IPS-15b (cell line): ENCODE measurements around the gene KLHL10.

ENCODE experiments used
- H3K27me3 ChIP-seq: one replicate; pipeline ENCODE4 v1.6.1; 2013; ENCODE audit warnings: low read length; ENCODE audit not compliant: control insufficient read depth, insufficient read depth
- H3K36me3 ChIP-seq: one replicate; pipeline ENCODE4 v1.6.1; 2013; ENCODE audit warnings: low read length; ENCODE audit not compliant: control insufficient read depth, insufficient read depth
- H3K4me1 ChIP-seq: one replicate; pipeline ENCODE4 v1.6.1; 2013; ENCODE audit warnings: mild to moderate bottlenecking, low read length; ENCODE audit not compliant: control insufficient read depth, insufficient read depth
- H3K4me3 ChIP-seq: one replicate; pipeline ENCODE4 v1.5.1; 2013; ENCODE audit warnings: low read depth, low read length
- H3K9ac ChIP-seq: one replicate; pipeline ENCODE4 v1.6.1; 2013; ENCODE audit warnings: low read depth, mild to moderate bottlenecking, low read length
- H3K9me3 ChIP-seq: one replicate; pipeline ENCODE4 v1.6.1; 2013; ENCODE audit warnings: mild to moderate bottlenecking, low read length; ENCODE audit not compliant: control insufficient read depth, insufficient read depth

KLHL10 gene

DNA sequence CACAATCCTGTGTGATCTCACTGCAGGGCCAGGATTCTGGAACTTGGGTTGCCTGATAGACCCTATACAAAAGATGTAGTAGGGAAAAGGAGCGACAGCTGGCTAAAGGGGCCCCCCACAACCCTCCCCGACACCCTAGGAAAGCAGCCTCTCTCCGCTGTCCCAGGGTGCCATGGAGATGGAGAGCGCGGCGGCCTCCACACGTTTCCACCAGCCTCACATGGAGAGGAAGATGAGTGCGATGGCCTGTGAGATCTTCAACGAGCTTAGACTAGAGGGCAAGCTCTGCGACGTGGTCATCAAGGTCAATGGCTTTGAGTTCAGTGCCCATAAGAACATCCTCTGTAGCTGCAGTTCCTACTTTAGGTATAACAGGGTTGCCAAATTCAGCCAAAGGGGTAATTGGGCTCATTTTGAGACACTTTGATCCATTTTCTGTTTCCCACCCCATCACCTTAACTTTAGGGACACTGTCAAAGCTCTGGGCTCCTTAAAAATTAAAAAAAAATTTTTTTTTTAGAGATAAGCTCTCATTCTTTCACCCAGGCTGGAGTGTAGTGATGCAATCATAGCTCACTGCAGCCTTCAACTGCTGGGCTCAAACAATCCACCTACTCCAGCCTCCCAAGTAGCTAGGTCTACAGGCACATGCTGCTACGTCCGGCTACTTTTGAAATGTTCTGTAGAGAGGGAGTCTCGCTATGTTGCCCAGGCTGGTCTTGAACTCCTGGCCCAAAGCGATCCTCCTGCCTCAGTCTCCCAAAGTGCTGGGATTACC lies at the start of gene KLHL10:
KLHL10 (plus strand) TSS at position 65 of the 778 bp plus-strand sequence; CDS start at position 173, 108 bp downstream.
- no peak within 1 kb of the TSS for H3K9ac ChIP-seq
- no peaks in the 10 kb centered on the region for H3K9me3 ChIP-seq
- no peaks in the 10 kb centered on the region for H3K36me3 ChIP-seq
- H3K4me3 ChIP-seq: no peak within 1 kb of the TSS
- peaks cover 5% of the 10 kb centered on the region for H3K27me3 ChIP-seq
- no peaks in the 10 kb centered on the region for H3K4me1 ChIP-seq

DNA sequence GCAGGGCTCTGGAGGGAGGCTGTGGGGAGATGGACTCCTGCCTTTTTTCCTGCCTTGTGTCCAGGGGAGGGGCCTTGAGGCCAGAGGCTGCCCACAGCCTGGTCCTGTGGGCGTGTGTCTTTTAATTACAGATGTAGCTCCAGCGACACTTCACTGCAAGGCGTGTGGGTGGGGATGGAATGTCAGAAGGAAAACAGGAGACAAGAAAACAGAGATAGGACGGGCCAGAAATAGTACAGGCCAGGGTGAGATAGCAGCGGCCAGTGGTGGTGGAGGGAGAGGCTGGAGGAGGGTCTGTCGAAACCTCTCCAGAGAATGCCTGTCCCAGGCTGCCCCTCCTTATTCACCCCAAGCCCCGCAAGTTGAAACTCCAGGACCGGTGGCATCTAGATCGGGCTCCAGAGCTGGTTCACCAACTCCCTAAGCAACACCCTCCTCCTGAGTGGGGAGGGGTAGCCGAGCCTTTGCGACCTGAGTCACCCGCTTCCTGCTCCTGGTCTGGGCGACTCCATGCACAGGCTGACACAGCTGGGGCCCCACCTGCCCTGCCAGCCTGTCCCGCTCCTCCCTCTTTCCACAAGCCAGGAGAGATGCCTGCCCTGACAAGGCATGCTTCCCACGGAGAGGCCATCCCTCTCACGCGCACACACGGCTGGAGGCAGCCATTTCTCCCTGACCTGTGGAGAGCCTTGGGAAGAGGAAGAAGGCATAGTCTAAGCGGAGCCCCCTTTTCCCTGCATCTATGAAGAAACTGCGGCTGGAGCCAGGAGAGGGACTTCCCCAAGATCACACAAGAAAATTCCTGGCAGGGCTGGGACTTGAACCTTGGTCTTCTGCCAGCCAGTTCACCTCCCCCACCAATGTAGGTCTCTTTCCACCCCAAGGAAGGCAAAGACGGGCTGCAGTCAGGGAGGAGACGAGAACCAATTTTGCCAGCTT lies 44.5 kb upstream of the KLHL10 start:
- Histone ChIP-seq H3K4me3 (peak overlapping the region; percentile 43), H3K27me3 (peaks cover 48% of the 10 kb centered on the region), H3K9me3 (no peaks in the 10 kb centered on the region), H3K36me3 (no peaks in the 10 kb centered on the region), H3K9ac (no peak overlapping the region), H3K4me1 (peaks cover 8% of the 10 kb centered on the region)

DNA sequence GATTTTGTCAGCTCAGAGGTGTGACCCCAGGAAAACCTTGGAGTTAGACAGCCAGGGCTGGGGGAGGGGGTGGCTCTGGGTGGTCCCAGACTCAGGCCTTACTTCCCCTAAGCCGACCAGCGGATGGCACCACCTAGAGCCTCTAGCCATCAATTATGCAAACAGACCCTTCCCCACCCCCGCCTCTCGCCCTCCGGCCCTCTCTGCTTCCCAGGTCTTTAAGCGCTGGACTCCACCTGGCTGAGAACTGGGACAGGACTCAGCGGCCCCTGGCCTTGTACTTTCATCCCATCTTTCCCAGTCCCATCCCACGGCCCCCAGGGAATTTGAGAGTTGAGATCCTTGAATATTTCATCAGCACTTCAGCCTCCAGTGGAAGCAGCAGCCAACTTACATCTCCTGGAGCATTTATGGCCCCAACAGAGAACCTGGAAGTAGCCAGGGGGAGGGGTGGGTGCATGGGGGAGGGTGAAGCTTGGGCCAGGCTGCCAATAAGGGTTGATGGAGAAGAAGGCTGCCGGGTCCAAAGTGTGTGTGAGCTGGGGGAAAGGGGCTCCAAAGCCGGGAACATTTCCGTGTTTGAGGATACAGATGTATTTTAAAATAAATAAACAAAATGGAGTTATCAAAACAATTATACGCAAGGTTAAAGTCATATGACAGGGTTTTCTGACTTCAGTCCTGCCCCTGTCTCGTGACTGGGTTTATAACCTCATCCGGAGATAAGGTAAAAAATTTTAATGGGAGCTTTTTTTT lies 43.7 kb upstream of the KLHL10 start:
- H3K4me1 ChIP-seq: peaks cover 8% of the 10 kb centered on the region
- H3K9ac ChIP-seq: no peak overlapping the region
- no peaks in the 10 kb centered on the region for H3K36me3 ChIP-seq
- H3K27me3 ChIP-seq: peaks cover 46% of the 10 kb centered on the region
- no peaks in the 10 kb centered on the region for H3K9me3 ChIP-seq
- H3K4me3 ChIP-seq: no peak overlapping the region

DNA sequence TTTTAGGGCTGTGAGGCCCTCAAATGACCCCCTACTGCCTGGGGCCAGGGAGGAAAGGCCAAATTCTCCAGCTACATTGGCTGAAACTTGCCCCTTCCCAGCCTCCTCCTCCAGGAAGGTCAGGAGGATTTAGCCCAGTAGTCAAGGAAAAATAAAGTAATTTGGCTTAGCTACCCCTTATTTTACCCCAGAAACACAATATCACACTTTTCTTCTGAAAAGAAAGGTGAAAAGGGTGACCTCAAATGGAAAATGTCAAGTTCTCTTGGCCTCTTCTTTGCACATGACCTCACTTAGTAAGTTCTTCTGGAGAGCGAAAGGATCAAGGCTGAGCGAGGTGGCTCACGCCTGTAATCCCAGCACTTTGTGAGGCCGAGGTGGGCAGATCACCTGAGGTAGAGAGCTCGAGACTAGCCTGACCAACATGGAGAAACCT lies 43.1 kb upstream of the KLHL10 start:
- peaks cover 41% of the 10 kb centered on the region for H3K27me3 ChIP-seq
- H3K9ac ChIP-seq: no peak overlapping the region
- no peaks in the 10 kb centered on the region for H3K36me3 ChIP-seq
- no peaks in the 10 kb centered on the region for H3K9me3 ChIP-seq
- H3K4me3 ChIP-seq: no peak overlapping the region
- H3K4me1 ChIP-seq: peaks cover 8% of the 10 kb centered on the region

DNA sequence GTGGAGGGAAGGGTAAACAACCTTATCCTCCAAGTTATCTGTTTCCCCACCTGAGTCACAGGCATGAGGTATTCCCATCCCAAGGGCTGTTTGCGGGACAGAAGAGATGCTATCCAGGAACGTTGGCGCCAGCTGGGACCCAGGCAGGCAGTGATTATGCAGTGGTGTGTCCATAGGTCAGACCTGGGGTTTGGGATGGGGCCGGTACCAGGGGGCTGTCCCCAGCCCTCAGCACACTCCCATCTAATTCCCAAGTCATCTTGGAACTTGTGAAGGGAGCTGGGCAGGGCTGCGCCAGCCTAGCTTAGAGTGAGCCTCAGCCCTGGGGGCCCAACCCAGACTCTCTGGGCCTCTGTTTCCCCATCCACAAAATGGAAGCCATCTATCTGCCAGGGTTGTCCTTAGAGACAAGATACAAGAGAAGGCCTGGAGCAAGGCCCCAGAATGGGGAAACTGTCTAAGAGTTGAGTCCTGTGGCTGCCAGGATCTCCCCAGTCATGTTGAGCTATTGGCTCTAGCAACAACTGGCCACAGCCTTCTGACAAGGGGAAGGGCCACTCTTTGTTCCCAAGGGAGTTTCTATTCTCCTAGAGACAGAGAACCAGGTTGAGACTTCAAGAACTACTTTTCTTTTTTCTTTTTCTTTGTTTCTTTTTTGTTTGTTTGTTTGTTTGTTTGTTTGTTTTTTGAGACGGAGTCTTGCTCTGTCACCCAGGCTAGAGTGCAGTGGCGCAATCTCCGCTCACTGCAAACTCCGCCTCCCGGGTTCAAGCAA lies 41.3 kb upstream of the KLHL10 start:
- peaks cover 11% of the 10 kb centered on the region for H3K4me1 ChIP-seq
- H3K27me3 ChIP-seq: peaks cover 38% of the 10 kb centered on the region
- no peak overlapping the region for H3K9ac ChIP-seq
- H3K9me3 ChIP-seq: no peaks in the 10 kb centered on the region
- H3K4me3 ChIP-seq: no peak overlapping the region
- H3K36me3 ChIP-seq: no peaks in the 10 kb centered on the region

DNA sequence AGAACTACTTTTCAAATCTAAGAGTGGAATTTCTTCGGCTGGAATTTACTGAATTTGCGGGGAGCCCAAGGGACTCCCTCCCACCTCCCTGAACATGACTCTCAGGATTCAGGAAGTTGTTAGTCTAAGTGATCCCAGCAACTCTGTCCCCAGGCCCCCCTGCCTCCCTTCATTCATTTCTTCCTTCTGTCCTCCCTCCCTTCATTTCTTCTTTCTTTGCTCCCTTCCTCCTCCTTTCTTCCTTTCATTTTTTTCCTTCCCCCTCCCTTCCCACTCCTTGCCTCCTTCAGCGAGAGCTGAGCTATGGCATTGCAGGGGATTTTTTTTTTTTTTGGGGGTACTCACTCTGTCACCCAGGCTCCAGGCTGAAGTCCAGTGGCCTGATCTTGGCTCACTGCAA lies 40.2 kb upstream of the KLHL10 start:
- H3K9ac ChIP-seq: no peak overlapping the region
- H3K27me3 ChIP-seq: peaks cover 30% of the 10 kb centered on the region
- no peak overlapping the region for H3K4me3 ChIP-seq
- no peaks in the 10 kb centered on the region for H3K36me3 ChIP-seq
- H3K4me1 ChIP-seq: peaks cover 11% of the 10 kb centered on the region
- H3K9me3 ChIP-seq: no peaks in the 10 kb centered on the region

DNA sequence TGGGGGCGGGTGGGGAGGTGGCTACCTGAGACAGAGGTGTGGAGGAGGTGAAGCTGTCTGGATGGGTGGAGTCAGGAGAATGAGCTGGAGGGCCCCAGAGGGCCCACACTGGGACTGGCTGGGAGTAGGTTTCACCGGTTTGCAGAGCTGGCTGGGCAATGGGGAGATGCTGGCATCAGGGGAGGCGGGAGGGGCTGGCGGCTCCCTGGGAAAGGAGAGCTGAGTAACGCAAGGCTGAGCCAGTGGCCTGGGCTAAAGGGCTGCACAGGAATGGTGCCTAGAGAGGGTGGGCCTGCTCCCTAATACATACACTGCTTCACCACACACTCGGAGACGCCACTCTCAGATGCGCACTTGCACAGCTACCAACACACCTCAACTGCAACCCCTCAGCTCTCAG lies 38.3 kb upstream of the KLHL10 start:
- Histone ChIP-seq H3K4me3 (no peak overlapping the region), H3K9me3 (no peaks in the 10 kb centered on the region), H3K27me3 (peaks cover 19% of the 10 kb centered on the region), H3K4me1 (peaks cover 8% of the 10 kb centered on the region), H3K36me3 (no peaks in the 10 kb centered on the region), H3K9ac (no peak overlapping the region)

DNA sequence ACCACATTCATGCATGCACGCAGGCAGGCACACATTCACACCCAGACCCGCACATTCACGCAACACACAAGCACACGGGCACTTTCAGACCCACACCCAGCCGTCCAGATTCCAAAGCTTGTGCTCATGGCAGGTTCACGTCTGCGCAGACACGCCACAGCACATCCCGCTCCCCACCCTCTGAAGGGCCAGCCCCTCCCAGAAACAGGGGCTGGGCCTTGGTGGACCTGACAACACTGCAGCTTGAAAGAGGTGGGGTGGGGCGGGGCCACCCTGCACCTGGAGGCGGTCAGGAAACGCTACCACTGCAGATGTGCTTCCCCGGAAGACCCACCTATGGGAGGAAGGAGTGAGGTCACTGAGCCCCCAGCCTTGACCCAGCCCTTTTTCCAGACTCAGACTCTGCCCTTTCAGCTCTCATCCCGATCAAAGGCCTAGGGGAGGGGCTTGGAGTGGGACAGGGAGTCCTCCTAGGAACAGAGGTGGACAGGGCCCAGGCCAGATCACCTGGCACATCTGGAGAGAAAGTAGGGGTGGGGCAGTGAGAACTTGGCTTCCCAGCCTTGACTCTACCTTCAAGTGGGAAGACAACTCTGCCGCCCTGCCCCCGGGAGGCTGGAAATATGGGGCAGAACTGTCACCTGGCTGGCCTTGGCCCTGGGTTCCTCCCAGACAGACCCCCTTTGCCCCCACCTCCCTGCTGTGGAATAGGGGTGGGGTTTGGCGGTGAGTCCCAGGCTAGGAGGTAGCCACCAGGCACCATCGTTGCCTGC lies 36.8 kb upstream of the KLHL10 start:
- no peak overlapping the region for H3K9ac ChIP-seq

DNA sequence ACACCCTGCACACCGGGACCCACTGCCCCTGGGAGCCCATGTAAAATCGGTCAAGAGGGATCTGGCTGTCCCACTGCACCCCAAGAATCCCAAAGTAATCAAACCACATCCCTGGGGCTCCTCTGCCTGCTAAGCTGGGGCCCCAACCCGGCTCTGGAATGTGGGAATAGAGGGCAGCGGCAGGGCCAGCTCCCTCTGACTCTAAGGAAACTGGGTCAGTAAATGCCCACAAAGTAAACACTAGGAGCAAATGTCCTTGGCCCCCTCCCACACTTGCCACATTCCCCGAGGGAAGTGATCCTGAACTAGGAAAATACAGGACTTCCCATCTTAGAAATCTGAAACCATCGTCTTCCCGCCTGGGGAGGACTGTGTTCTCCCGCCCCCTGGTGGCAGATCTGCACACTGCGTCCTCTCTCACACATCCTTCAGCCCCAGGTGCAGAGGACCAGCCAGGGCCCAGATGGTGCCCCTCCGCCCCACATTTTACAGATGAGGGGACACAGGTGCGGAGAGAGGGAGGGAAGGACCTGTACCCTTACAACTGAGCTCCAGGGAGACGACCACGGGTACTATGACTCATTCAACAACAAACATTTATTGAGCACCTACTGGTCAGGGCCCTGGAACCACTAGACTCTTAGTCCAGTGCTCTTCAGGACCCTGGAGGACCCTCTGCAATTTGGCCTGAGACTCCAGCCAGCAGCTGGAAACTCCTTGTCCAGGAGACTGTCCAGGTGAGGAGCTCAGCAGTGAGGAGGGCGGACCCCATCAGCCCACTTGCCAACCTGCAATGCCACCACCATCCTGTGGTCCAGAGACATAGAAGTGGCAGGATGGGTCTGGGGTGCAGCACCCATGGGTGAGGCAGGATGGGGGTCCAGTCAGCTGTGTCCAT lies 36.0 kb upstream of the KLHL10 start:
- Histone ChIP-seq H3K9me3 (no peaks in the 10 kb centered on the region), H3K27me3 (no peaks in the 10 kb centered on the region), H3K4me3 (peak overlapping the region; percentile 45), H3K9ac (no peak overlapping the region), H3K4me1 (peaks cover 6% of the 10 kb centered on the region), H3K36me3 (no peaks in the 10 kb centered on the region)

More for the DNA sequence above, 36.8 kb upstream of the KLHL10 start:
- Histone ChIP-seq H3K27me3 (peaks cover 8% of the 10 kb centered on the region), H3K9me3 (no peaks in the 10 kb centered on the region), H3K4me1 (peaks cover 6% of the 10 kb centered on the region), H3K36me3 (no peaks in the 10 kb centered on the region), H3K4me3 (peak overlapping the region; percentile 45)
